ENCODE measurements around the gene GALNT18.

GALNT18 gene

GRCh38 chr11:11640152-11640551 is 18.3 kb upstream of the GALNT18 start:
- peaks cover 39% of the 10 kb centered on the region for H3K27me3 Mint-ChIP-seq

GRCh38 chr11:11636671-11637070 is 14.9 kb upstream of the GALNT18 start:
- H3K36me3 Mint-ChIP-seq, result peaks cover 7% of the 10 kb centered on the region
- peaks cover 6% of the 10 kb centered on the region for H3K9me3 Mint-ChIP-seq
- H3K27ac Mint-ChIP-seq, result no peak overlapping the region
- no peak overlapping the region for H3K4me3 Mint-ChIP-seq
- peaks cover 17% of the 10 kb centered on the region for H3K27me3 Mint-ChIP-seq
- H3K4me1 Mint-ChIP-seq, result no peaks in the 10 kb centered on the region

More at GRCh38 chr11:11640152-11640551, 18.3 kb upstream of the GALNT18 start:
- H3K4me3 Mint-ChIP-seq, result no peak overlapping the region
- H3K36me3 Mint-ChIP-seq, result peaks cover 7% of the 10 kb centered on the region
- no peaks in the 10 kb centered on the region for H3K4me1 Mint-ChIP-seq
- H3K27ac Mint-ChIP-seq, result no peak overlapping the region
- peaks cover 14% of the 10 kb centered on the region for H3K9me3 Mint-ChIP-seq

GRCh38 chr11:11635443-11635842 is 13.6 kb upstream of the GALNT18 start:
- H3K4me1 Mint-ChIP-seq, result no peaks in the 10 kb centered on the region
- H3K4me3 Mint-ChIP-seq, result no peak overlapping the region
- no peak overlapping the region for H3K27ac Mint-ChIP-seq
- H3K27me3 Mint-ChIP-seq, result peaks cover 9% of the 10 kb centered on the region
- peaks cover 6% of the 10 kb centered on the region for H3K9me3 Mint-ChIP-seq
- H3K36me3 Mint-ChIP-seq, result peaks cover 4% of the 10 kb centered on the region

- Mint-ChIP-seq H3K36me3 (no peaks in the 10 kb centered on the region), H3K4me3 (no peak overlapping the region), H3K27ac (no peak overlapping the region), H3K27me3 (peaks cover 3% of the 10 kb centered on the region), H3K9me3 (no peaks in the 10 kb centered on the region), H3K4me1 (no peaks in the 10 kb centered on the region)
Measured at GRCh38 chr11:11629368-11629767, 7.6 kb upstream of the GALNT18 start.

GRCh38 chr11:11628651-11629050 is 6.8 kb upstream of the GALNT18 start:
- no peaks in the 10 kb centered on the region for H3K9me3 Mint-ChIP-seq
- no peak overlapping the region for H3K27ac Mint-ChIP-seq
- H3K4me3 Mint-ChIP-seq, result no peak overlapping the region
- no peaks in the 10 kb centered on the region for H3K4me1 Mint-ChIP-seq
- peaks cover 6% of the 10 kb centered on the region for H3K27me3 Mint-ChIP-seq
- no peaks in the 10 kb centered on the region for H3K36me3 Mint-ChIP-seq

- Mint-ChIP-seq H3K27me3 (peaks cover 14% of the 10 kb centered on the region), H3K4me3 (no peak overlapping the region), H3K4me1 (peaks cover 4% of the 10 kb centered on the region), H3K9me3 (no peaks in the 10 kb centered on the region), H3K27ac (no peak overlapping the region), H3K36me3 (no peaks in the 10 kb centered on the region)
Measured at GRCh38 chr11:11626128-11626527, 4.3 kb upstream of the GALNT18 start.

GRCh38 chr11:11624926-11625325 is 3.1 kb upstream of the GALNT18 start:
- H3K27ac Mint-ChIP-seq, result no peak overlapping the region
- H3K27me3 Mint-ChIP-seq, result peaks cover 14% of the 10 kb centered on the region
- H3K36me3 Mint-ChIP-seq, result no peaks in the 10 kb centered on the region
- peaks cover 4% of the 10 kb centered on the region for H3K4me1 Mint-ChIP-seq
- no peaks in the 10 kb centered on the region for H3K9me3 Mint-ChIP-seq
- H3K4me3 Mint-ChIP-seq, result no peak overlapping the region

GRCh38 chr11:11624204-11624603 is 2.4 kb upstream of the GALNT18 start:
- H3K27me3 Mint-ChIP-seq, result peaks cover 21% of the 10 kb centered on the region
- H3K4me1 Mint-ChIP-seq, result peaks cover 4% of the 10 kb centered on the region
- H3K27ac Mint-ChIP-seq, result no peak overlapping the region
- H3K4me3 Mint-ChIP-seq, result no peak overlapping the region
- H3K36me3 Mint-ChIP-seq, result no peaks in the 10 kb centered on the region
- no peaks in the 10 kb centered on the region for H3K9me3 Mint-ChIP-seq

GRCh38 chr11:11622772-11623171 is 967 bp upstream of the GALNT18 start:
- Mint-ChIP-seq H3K9me3 (no peaks in the 10 kb centered on the region), H3K4me1 (peaks cover 4% of the 10 kb centered on the region), H3K36me3 (no peaks in the 10 kb centered on the region), H3K27ac (no peak overlapping the region), H3K4me3 (no peak overlapping the region), H3K27me3 (peaks cover 28% of the 10 kb centered on the region)

- no peak overlapping the region for H3K4me3 Mint-ChIP-seq
Measured at GRCh38 chr11:11622340-11622706, 518 bp upstream of the GALNT18 start.

GRCh38 chr11:11620921-11621572 is 758 bp downstream of the GALNT18 start:
- Mint-ChIP-seq H3K4me3 (peak overlapping the region; percentile 76), H3K36me3 (no peaks in the 10 kb centered on the region), H3K27ac (no peak overlapping the region), H3K4me1 (peaks cover 4% of the 10 kb centered on the region), H3K9me3 (no peaks in the 10 kb centered on the region), H3K27me3 (peaks cover 33% of the 10 kb centered on the region)

More at GRCh38 chr11:11622340-11622706, 518 bp upstream of the GALNT18 start:
- Mint-ChIP-seq H3K27me3 (peaks cover 28% of the 10 kb centered on the region), H3K9me3 (no peaks in the 10 kb centered on the region), H3K27ac (no peak overlapping the region), H3K4me1 (peaks cover 4% of the 10 kb centered on the region), H3K36me3 (no peaks in the 10 kb centered on the region)

GRCh38 chr11:11620173-11620920 is 1.5 kb downstream of the GALNT18 start:
- Mint-ChIP-seq H3K4me1 (peaks cover 4% of the 10 kb centered on the region), H3K4me3 (peak overlapping the region; percentile 70), H3K27ac (no peak overlapping the region), H3K9me3 (no peaks in the 10 kb centered on the region), H3K36me3 (no peaks in the 10 kb centered on the region), H3K27me3 (peaks cover 36% of the 10 kb centered on the region)

GRCh38 chr11:11618973-11619435 is 2.8 kb downstream of the GALNT18 start:
- Mint-ChIP-seq H3K27ac (no peak overlapping the region), H3K9me3 (no peaks in the 10 kb centered on the region), H3K4me3 (no peak overlapping the region), H3K36me3 (no peaks in the 10 kb centered on the region), H3K27me3 (peaks cover 32% of the 10 kb centered on the region), H3K4me1 (peaks cover 4% of the 10 kb centered on the region)

GRCh38 chr11:11615086-11615485 is 6.7 kb downstream of the GALNT18 start:
- Mint-ChIP-seq H3K27me3 (peaks cover 30% of the 10 kb centered on the region), H3K9me3 (no peaks in the 10 kb centered on the region), H3K4me3 (no peak overlapping the region), H3K36me3 (no peaks in the 10 kb centered on the region), H3K27ac (no peak overlapping the region), H3K4me1 (no peaks in the 10 kb centered on the region)

GRCh38 chr11:11612439-11612838 is 9.4 kb downstream of the GALNT18 start:
- H3K4me1 Mint-ChIP-seq, result no peaks in the 10 kb centered on the region
- no peaks in the 10 kb centered on the region for H3K36me3 Mint-ChIP-seq
- peaks cover 18% of the 10 kb centered on the region for H3K27me3 Mint-ChIP-seq
- no peaks in the 10 kb centered on the region for H3K9me3 Mint-ChIP-seq
- H3K27ac Mint-ChIP-seq, result no peak overlapping the region
- no peak overlapping the region for H3K4me3 Mint-ChIP-seq

- Mint-ChIP-seq H3K4me3 (no peak overlapping the region), H3K36me3 (no peaks in the 10 kb centered on the region), H3K4me1 (no peaks in the 10 kb centered on the region), H3K27me3 (peaks cover 19% of the 10 kb centered on the region), H3K27ac (no peak overlapping the region), H3K9me3 (no peaks in the 10 kb centered on the region)
Measured at GRCh38 chr11:11611381-11611780, 10.4 kb downstream of the GALNT18 start.

All from activated naive CD4-positive, alpha-beta T cell treated with anti-CD3 and anti-CD28 coated beads, Interleukin-2, amount 50 U/mL, for 24 hours (primary cell).